Left ventricle myocardium inferior (tissue), 1 donor: ENCODE data around the gene DDX24. TPM values are rescaled to one million over a fixed set of nuclear protein-coding genes. Genes with fewer than 3 reads are reported as not detected.

ENCODE experiments used
- DNase-seq: peaks from one replicate; pipeline ENCODE4 v3.0.0-alpha.2; 2020
- H3K27ac ChIP-seq: fragments of 200-600 bp; replicated peaks from 2 replicates; pipeline ENCODE4 v1.8.0; 2021
- H3K27me3 ChIP-seq: fragments of 200-600 bp; 2 replicates; pipeline ENCODE4 v1.8.0; 2021; ENCODE audit warnings: low read depth
- H3K36me3 ChIP-seq: fragments of 200-600 bp; 2 replicates; pipeline ENCODE4 v1.8.0; 2021
- H3K4me1 ChIP-seq: fragments of 200-600 bp; 2 replicates; pipeline ENCODE4 v1.8.0; 2021
- H3K4me3 ChIP-seq: fragments of 200-600 bp; 2 replicates; pipeline ENCODE4 v1.8.0; 2021; ENCODE audit warnings: mild to moderate bottlenecking, moderate library complexity
- H3K9me3 ChIP-seq: fragments of 200-600 bp; replicated peaks from 2 replicates; pipeline ENCODE4 v1.8.0; 2021
- CTCF ChIP-seq: fragments of 200-600 bp; IDR thresholded peaks from 2 replicates; pipeline ENCODE4 v1.8.0; 2021; ENCODE audit warnings: antibody characterized with exemption, mild to moderate bottlenecking, borderline replicate concordance
- intact Hi-C: fragments of 100-400 bp; cut with micrococcal nuclease; formaldehyde crosslinking; loops from one replicate; pipeline ENCODE4 v1.11.0; 2022
- total RNA-seq: library from RNA; stranded (reverse); fragmentation: NEBNext Ultra II Directional; extraction: Animal tissue kit (Norgen Biotek cat#: 25700); gene quantifications from one replicate; pipeline ENCODE4 v1.2.1, GENCODE V29; 2021
- donor health status: DM: no; HTN: yes; CAD: no; lungs with severe emphysema.

The DDX24 gene
- total RNA-seq, 1 donor from 2014 or later = 208 TPM

- no peak for DNase-seq
- intact Hi-C loops = no loop called here
- Histone ChIP-seq H3K4me3 (no peak overlapping the region), H3K4me1 (no peaks in the 10 kb centered on the region), H3K27ac (no peak overlapping the region), H3K27me3 (no peaks in the 10 kb centered on the region), H3K36me3 (peaks cover 8% of the 10 kb centered on the region), H3K9me3 (no peaks in the 10 kb centered on the region)
- TF ChIP-seq CTCF = no peak
Measured at GRCh38 chr14:94101748-94102147, 20.7 kb upstream of the DDX24 start.

- Histone ChIP-seq H3K27ac (no peak overlapping the region), H3K27me3 (no peaks in the 10 kb centered on the region), H3K4me3 (no peak overlapping the region), H3K4me1 (no peaks in the 10 kb centered on the region), H3K36me3 (peaks cover 8% of the 10 kb centered on the region), H3K9me3 (no peaks in the 10 kb centered on the region)
- intact Hi-C loops = no loop called here
- DNase-seq = no peak
- TF ChIP-seq CTCF = no peak
Measured at GRCh38 chr14:94100847-94101246, 19.8 kb upstream of the DDX24 start.

- H3K9me3 ChIP-seq = no peaks in the 10 kb centered on the region
- peaks cover 8% of the 10 kb centered on the region for H3K36me3 ChIP-seq
- no peak overlapping the region for H3K27ac ChIP-seq
- H3K27me3 ChIP-seq = no peaks in the 10 kb centered on the region
- no peak for TF ChIP-seq CTCF
- no peak overlapping the region for H3K4me3 ChIP-seq
- H3K4me1 ChIP-seq = no peaks in the 10 kb centered on the region
- no peak for DNase-seq
- intact Hi-C loops = no loop called here
Measured at GRCh38 chr14:94099006-94099405, 18.0 kb upstream of the DDX24 start.

GRCh38 chr14:94098326-94098992 lies 17.5 kb upstream of the DDX24 start:
- peaks cover 8% of the 10 kb centered on the region for H3K36me3 ChIP-seq
- H3K27me3 ChIP-seq = no peaks in the 10 kb centered on the region
- no peak overlapping the region for H3K4me3 ChIP-seq
- no peak for TF ChIP-seq CTCF
- no peaks in the 10 kb centered on the region for H3K4me1 ChIP-seq
- H3K9me3 ChIP-seq = no peaks in the 10 kb centered on the region
- intact Hi-C loops = no loop called here
- no peak for DNase-seq
- H3K27ac ChIP-seq = no peak overlapping the region

- Histone ChIP-seq H3K27me3 (no peaks in the 10 kb centered on the region), H3K4me1 (no peaks in the 10 kb centered on the region), H3K9me3 (no peaks in the 10 kb centered on the region), H3K4me3 (no peak overlapping the region), H3K36me3 (peaks cover 8% of the 10 kb centered on the region), H3K27ac (no peak overlapping the region)
- intact Hi-C loops = no loop called here
- no peak for DNase-seq
- no peak for TF ChIP-seq CTCF
Measured at GRCh38 chr14:94097091-94097490, 16.1 kb upstream of the DDX24 start.
